HCT116 (cell line): ENCODE measurements around the gene HOXD3.

Experiments used
- ATF3 ChIP-seq: IDR thresholded peaks from 2 replicates; pipeline ENCODE4 v1.6.1; 2012
- CEBPB ChIP-seq: IDR thresholded peaks from 2 replicates; pipeline ENCODE4 v1.6.1; 2012; ENCODE audit warnings: low read depth
- CTCF ChIP-seq, 3 experiments: fragments of 200-600 bp in 1 of 3; sonication (generic) in 1 of 3; IDR thresholded peaks in 2 of 3; conservative IDR thresholded peaks in 1 of 3; 2 replicates each; pipeline ENCODE4 v1.5.1; 2012 to 2017; ENCODE audit warnings: low read depth in 2 of 3, low read length in 2 of 3, antibody characterized with exemption in 1 of 3, borderline replicate concordance in 1 of 3, control low read depth in 1 of 3, mild to moderate bottlenecking in 1 of 3, mixed read lengths in 1 of 3, mixed run types in 1 of 3, moderate library complexity in 1 of 3; ENCODE audit not compliant: insufficient read depth in 1 of 3
- EZH2phosphoT487 ChIP-seq: fragments of 200-600 bp; IDR thresholded peaks from 2 replicates; pipeline ENCODE4 v1.6.1; 2018; ENCODE audit warnings: antibody characterized with exemption, borderline replicate concordance
- POLR2A ChIP-seq: IDR thresholded peaks from 2 replicates; pipeline ENCODE4 v1.7.0; 2011; ENCODE audit warnings: borderline replicate concordance; ENCODE audit not compliant: insufficient read depth, insufficient read length; ENCODE audit errors: extremely low read depth
- REST ChIP-seq: IDR thresholded peaks from 2 replicates; pipeline ENCODE4 v1.6.1; 2012; ENCODE audit warnings: low read depth
- SIN3A ChIP-seq: IDR thresholded peaks from 2 replicates; pipeline ENCODE4 v1.6.1; 2012; ENCODE audit warnings: low read depth

GRCh38 chr2:176124110-176124946, 32.8 kb upstream of the HOXD3 start:
- no peak for TF ChIP-seq SIN3A
- TF ChIP-seq CTCF (IDR thresholded peaks at IDR 0.05 in 2 of 3, conservative IDR thresholded peaks at IDR 0.05 in 1 of 3; ENCODE audit: borderline replicate concordance in 1 of 3, insufficient read depth in 1 of 3, low read depth in 2 of 3, low read length in 2 of 3): no peak
- no peak for TF ChIP-seq ATF3
- no peak for TF ChIP-seq CEBPB
- no peak for TF ChIP-seq EZH2phosphoT487
- no peak for TF ChIP-seq REST
- TF ChIP-seq POLR2A: no peak
